Measurements from ENCODE around the gene ZNF519. TPM values are rescaled to one million over a fixed set of nuclear protein-coding genes. Genes with fewer than 3 reads are reported as not detected.

The ZNF519 gene
- total and polyA plus RNA-seq, 2 of the 8 experiments (the other 6 are each of a cell fraction or from before 2014, with no cell fraction given): 24.0 to 38.6 TPM

DNA sequence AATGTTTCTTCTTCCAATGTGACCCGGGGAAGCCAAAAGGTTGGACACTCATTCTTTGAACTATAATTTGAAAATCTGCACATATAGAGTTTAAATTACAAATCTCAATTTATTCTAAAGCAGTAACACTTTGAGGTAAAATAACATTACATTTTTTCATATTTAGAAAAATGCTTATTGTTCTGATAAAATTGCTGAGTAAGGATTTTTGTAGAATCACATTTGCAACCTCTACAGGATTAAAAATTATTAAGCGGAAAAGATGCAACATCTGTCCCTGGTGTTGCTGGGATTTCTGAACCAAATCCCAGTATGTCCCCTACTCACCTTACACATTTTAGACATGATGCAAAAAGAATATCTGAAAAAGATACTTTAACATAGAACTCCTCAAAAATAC lies 10.1 kb downstream of the ZNF519 start:
- no peak for FAIRE-seq
- H3K9ac ChIP-seq (replicated peaks in 1 of 4; ENCODE audit: extremely low read depth in 1 of 4, low read depth in 3 of 4, low read length in 3 of 4): no peak overlapping the region
- H2BK5ac ChIP-seq (ENCODE audit: low read depth, low read length): no peak overlapping the region
- H3K79me1 ChIP-seq (ENCODE audit: low read depth, low read length): no peaks in the 10 kb centered on the region; the same call in 1 of the 2 replicates
- no peak overlapping the region for H3K4me3 ChIP-seq (ENCODE audit: extremely low read depth in 1 of 4, insufficient read depth in 2 of 4, low read depth in 3 of 4, low read length in 4 of 4)
- H3K23me2 ChIP-seq (ENCODE audit: low read depth, low read length): no peaks in the 10 kb centered on the region
- no peak overlapping the region for H2BK15ac ChIP-seq (ENCODE audit: low read length)
- peaks cover 4% of the 10 kb centered on the region in 2 experiments for H4K20me1 ChIP-seq (replicated peaks in 1 of 2; ENCODE audit: control insufficient read depth in 1 of 2, insufficient read depth in 2 of 2, low read length in 2 of 2)
- no peak overlapping the region for H2BK20ac ChIP-seq (ENCODE audit: low read length)
- no peak overlapping the region for H2AK5ac ChIP-seq (ENCODE audit: low read depth, low read length)
- ChIA-PET POLR2A (ENCODE audit: partially characterized antibody) (no interaction called here), CTCF (ENCODE audit: partially characterized antibody) (no interaction called here)
- H3K27me3 ChIP-seq (replicated peaks in 1 of 4; ENCODE audit: control insufficient read depth in 3 of 4, extremely low read depth in 1 of 4, insufficient read depth in 3 of 4, low read length in 3 of 4): no peaks in the 10 kb centered on the region
- H3K23ac ChIP-seq (ENCODE audit: insufficient read length): no peak overlapping the region
- no peak overlapping the region for H3K27ac ChIP-seq (ENCODE audit: low read depth, low read length)
- H3K4me1 ChIP-seq (replicated peaks in 1 of 4; ENCODE audit: control insufficient read depth in 3 of 4, insufficient read depth in 4 of 4, low read length in 3 of 4): peaks cover 0 to 2% (median 0%) of the 10 kb centered on the region in 4 experiments; a peak in 2 of 7 replicates
- no peak overlapping the region for H2AFZ ChIP-seq (ENCODE audit: low read length)
- H4K91ac ChIP-seq (replicated peaks; ENCODE audit: insufficient read length, low read length): no peak overlapping the region
- H3K4me2 ChIP-seq (ENCODE audit: insufficient read depth in 1 of 2, low read depth in 2 of 2, low read length in 2 of 2): no peak overlapping the region
- H3K79me2 ChIP-seq (ENCODE audit: control insufficient read depth in 1 of 2, insufficient read depth in 2 of 2, low read length in 2 of 2): peaks cover 13 to 92% of the 10 kb centered on the region in 2 experiments
- H4K5ac ChIP-seq (ENCODE audit: insufficient read length, low read depth, low read length): no peak overlapping the region
- no peak overlapping the region for H2BK120ac ChIP-seq (replicated peaks; ENCODE audit: low read depth, low read length)
- DNase-seq (ENCODE audit: low read depth in 1 of 2, low spot score in 2 of 2): no peak
- H4K8ac ChIP-seq (ENCODE audit: extremely low read depth, insufficient read depth, low read length): no peak overlapping the region
- TF ChIP-seq SUZ12 (IDR thresholded peaks at IDR 0.05; ENCODE audit: low read length) (no peak), MAFK (IDR thresholded peaks at IDR 0.05; ENCODE audit: low read depth, low read length) (peak; percentile 96), SAP30 (IDR thresholded peaks at IDR 0.05; ENCODE audit: insufficient read depth, insufficient replicate concordance, low read length) (no peak)
- no peak overlapping the region for H3K4ac ChIP-seq (replicated peaks; ENCODE audit: insufficient read length, low read depth, low read length)
- H3K36me3 ChIP-seq (ENCODE audit: control insufficient read depth in 2 of 4, insufficient read depth in 4 of 4, low read length in 3 of 4): peaks cover 0 to 8% (median 2%) of the 10 kb centered on the region in 4 experiments; a peak in 5 of 8 replicates
- H3K18ac ChIP-seq (ENCODE audit: extremely low read depth, low read length): no peak overlapping the region
- no peak overlapping the region for H3K14ac ChIP-seq (ENCODE audit: insufficient read length)
- no peak overlapping the region for H3K56ac ChIP-seq (replicated peaks; ENCODE audit: insufficient read length, low read depth, low read length)
- H2BK12ac ChIP-seq (ENCODE audit: low read depth, low read length): no peak overlapping the region
- WGBS, 2 experiments (ENCODE audit: extremely low coverage in 1 of 2, insufficient coverage in 1 of 2, insufficient read length in 1 of 2, insufficient replicate concordance in 2 of 2, low coverage in 1 of 2, low lambda C conversion rate in 2 of 2, missing lambda C conversion rate in 1 of 2): 94% methylated on average over 2 of the region's 2 CpGs; no CpG with 5 or more reads in 1 of the 2 experiments
- H3K9me3 ChIP-seq (ENCODE audit: insufficient read depth in 2 of 2, low read depth in 1 of 2, low read length in 1 of 2): no peaks in the 10 kb centered on the region

Measured in H1 (cell line).